MM.1S (cell line): ENCODE results near the gene WIPF2.

Source experiments
- DNase-seq: peaks from one replicate; pipeline ENCODE4 v3.0.0-alpha.2; 2015
- H2AFZ ChIP-seq: fragments of 300-600 bp; sonication (generic); 2 replicates; pipeline ENCODE4 v1.6.0; 2016; ENCODE audit warnings: antibody characterized with exemption, low read length
- H3F3A ChIP-seq: fragments of 300-600 bp; sonication (generic); 2 replicates; pipeline ENCODE4 v1.6.1; 2016; ENCODE audit warnings: mild to moderate bottlenecking, antibody characterized with exemption, low read length, moderate library complexity, mixed read lengths; ENCODE audit not compliant: insufficient read depth
- H3K27ac ChIP-seq: fragments of 300-600 bp; sonication (generic); 2 replicates; pipeline ENCODE4 v1.5.1; 2016; ENCODE audit warnings: mild to moderate bottlenecking, low read length
- H3K27me3 ChIP-seq: fragments of 300-600 bp; sonication (generic); replicated peaks from 2 replicates; pipeline ENCODE4 v1.6.0; 2016; ENCODE audit warnings: low read length; ENCODE audit not compliant: insufficient read depth
- H3K36me3 ChIP-seq: fragments of 300-600 bp; sonication (generic); replicated peaks from 2 replicates; pipeline ENCODE4 v1.6.1; 2016; ENCODE audit warnings: mild to moderate bottlenecking, low read length, mixed read lengths; ENCODE audit not compliant: insufficient read depth
- H3K4me1 ChIP-seq: fragments of 300-600 bp; sonication (generic); 2 replicates; pipeline ENCODE4 v1.6.1; 2016; ENCODE audit warnings: low read length, mixed read lengths
- H3K4me2 ChIP-seq: fragments of 300-600 bp; sonication (generic); 2 replicates; pipeline ENCODE4 v1.6.0; 2016; ENCODE audit warnings: low read depth, low read length
- H3K4me3 ChIP-seq: fragments of 300-600 bp; sonication (generic); 2 replicates; pipeline ENCODE4 v1.5.1; 2016; ENCODE audit warnings: low read length, mixed read lengths
- H3K79me2 ChIP-seq: fragments of 300-600 bp; sonication (generic); 2 replicates; pipeline ENCODE4 v1.6.1; 2016; ENCODE audit warnings: mixed run types, low read length, mixed read lengths
- H3K9ac ChIP-seq: fragments of 300-600 bp; sonication (generic); 2 replicates; pipeline ENCODE4 v1.6.1; 2016; ENCODE audit warnings: low read length, mixed read lengths
- H3K9me2 ChIP-seq: fragments of 300-600 bp; sonication (generic); replicated peaks from 2 replicates; pipeline ENCODE4 v1.6.1; 2016; ENCODE audit warnings: mild to moderate bottlenecking, low read length, mixed read lengths; ENCODE audit not compliant: insufficient read depth
- H3K9me3 ChIP-seq: fragments of 300-600 bp; sonication (generic); replicated peaks from 2 replicates; pipeline ENCODE4 v1.6.1; 2016; ENCODE audit warnings: mild to moderate bottlenecking, low read length, mixed read lengths; ENCODE audit not compliant: insufficient read depth
- H4K20me1 ChIP-seq: fragments of 300-600 bp; sonication (generic); 2 replicates; pipeline ENCODE4 v1.6.1; 2016; ENCODE audit warnings: mild to moderate bottlenecking, low read length, moderate library complexity, mixed read lengths; ENCODE audit not compliant: insufficient read depth
- CTCF ChIP-seq: fragments of 300-600 bp; sonication (generic); IDR thresholded peaks from 2 replicates; pipeline ENCODE4 v1.5.1; 2016; ENCODE audit warnings: antibody characterized with exemption, low read length, mixed read lengths
- EZH2 ChIP-seq: fragments of 300-600 bp; sonication (generic); optimal IDR thresholded peaks from 2 replicates; pipeline ENCODE3; 2017; ENCODE audit warnings: low read depth, mild to moderate bottlenecking, antibody characterized with exemption, low read length, mixed read lengths
- EZH2phosphoT487 ChIP-seq: fragments of 300-600 bp; sonication (generic); IDR thresholded peaks from 2 replicates; pipeline ENCODE4 v1.6.1; 2018; ENCODE audit warnings: antibody characterized with exemption, low read length

The WIPF2 gene

GRCh38 chr17:40312131-40312731 is 93.1 kb downstream of the WIPF2 start:
- no peaks in the 10 kb centered on the region for H3K9me2 ChIP-seq
- H3K27me3 ChIP-seq, result no peaks in the 10 kb centered on the region
- H3K4me2 ChIP-seq, result peak overlapping the region; percentile 85
- no peak overlapping the region; the same call in 1 of the 2 replicates for H2AFZ ChIP-seq
- peaks cover 47% of the 10 kb centered on the region for H3F3A ChIP-seq
- peak; percentile 37 for DNase-seq
- peak overlapping the region; percentile 48 for H3K9ac ChIP-seq
- no peaks in the 10 kb centered on the region for H3K36me3 ChIP-seq
- TF ChIP-seq EZH2 (no peak), EZH2phosphoT487 (no peak), CTCF (no peak)
- peaks cover 5% of the 10 kb centered on the region; the same call in 1 of the 2 replicates for H3K79me2 ChIP-seq
- H3K4me1 ChIP-seq, result peaks cover 98% of the 10 kb centered on the region
- peak overlapping the region; percentile 29 for H3K4me3 ChIP-seq
- H3K9me3 ChIP-seq, result no peaks in the 10 kb centered on the region
- peak overlapping the region; percentile 84 for H3K27ac ChIP-seq
- no peaks in the 10 kb centered on the region for H4K20me1 ChIP-seq

- Histone ChIP-seq H3K4me2 (peak overlapping the region; percentile 85), H3K9ac (peak overlapping the region; percentile 48; the same call in 1 of the 2 replicates), H3K36me3 (no peaks in the 10 kb centered on the region), H3K27ac (peak overlapping the region; percentile 84; the same call in 1 of the 2 replicates), H3K4me1 (peaks cover 90% of the 10 kb centered on the region), H3K9me2 (no peaks in the 10 kb centered on the region), H2AFZ (no peak overlapping the region), H3F3A (peaks cover 47% of the 10 kb centered on the region), H3K9me3 (no peaks in the 10 kb centered on the region), H3K79me2 (peaks cover 12% of the 10 kb centered on the region), H4K20me1 (no peaks in the 10 kb centered on the region), H3K27me3 (no peaks in the 10 kb centered on the region), H3K4me3 (peak overlapping the region; percentile 29; the same call in 1 of the 2 replicates)
- DNase-seq, result no peak
- TF ChIP-seq CTCF (no peak), EZH2phosphoT487 (no peak), EZH2 (no peak)
Observed at GRCh38 chr17:40312893-40313667, 94.0 kb downstream of the WIPF2 start.

GRCh38 chr17:40313668-40314583 is 94.8 kb downstream of the WIPF2 start:
- no peak overlapping the region for H2AFZ ChIP-seq
- H3K4me3 ChIP-seq, result no peak overlapping the region
- peak overlapping the region; percentile 84; the same call in 1 of the 2 replicates for H3K27ac ChIP-seq
- DNase-seq, result no peak
- H3K9me2 ChIP-seq, result no peaks in the 10 kb centered on the region
- H3K36me3 ChIP-seq, result no peaks in the 10 kb centered on the region
- TF ChIP-seq EZH2phosphoT487, result no peak
- no peak for TF ChIP-seq CTCF
- TF ChIP-seq EZH2, result no peak
- peaks cover 47% of the 10 kb centered on the region for H3F3A ChIP-seq
- no peaks in the 10 kb centered on the region for H3K27me3 ChIP-seq
- H3K4me1 ChIP-seq, result peaks cover 81% of the 10 kb centered on the region
- H3K4me2 ChIP-seq, result peak overlapping the region; percentile 85; the same call in 1 of the 2 replicates
- H4K20me1 ChIP-seq, result no peaks in the 10 kb centered on the region
- no peaks in the 10 kb centered on the region for H3K9me3 ChIP-seq
- H3K79me2 ChIP-seq, result peaks cover 21% of the 10 kb centered on the region
- H3K9ac ChIP-seq, result no peak overlapping the region; the same call in 1 of the 2 replicates
